DOHH2 (cell line): ENCODE measurements around the gene GTF2I.
A peak's percentile ranks its signal among the peaks of the same experiment; 100 is the strongest.
"Not testable (repeated sequence)": the region's sequence is repeated elsewhere in the genome, so short reads cannot be mapped to it uniquely, and the experiment has no call there.

Experiments
- H3F3A ChIP-seq: fragments of 200-600 bp; sonication (generic), shearing (Covaris generic); 2 replicates; pipeline ENCODE4 v1.6.0; 2016; ENCODE audit warnings: antibody characterized with exemption, mild to moderate bottlenecking; ENCODE audit not compliant: control insufficient read depth, insufficient read depth
- H3K27ac ChIP-seq: fragments of 200-600 bp; sonication (generic); 2 replicates; pipeline ENCODE4 v1.5.1; 2014; ENCODE audit warnings: low read depth, mild to moderate bottlenecking, low read length, moderate library complexity
- H3K27me3 ChIP-seq: fragments of 200-600 bp; sonication (generic); 2 replicates; pipeline ENCODE4 v1.6.1; 2014; ENCODE audit warnings: mild to moderate bottlenecking, low read length, mixed read lengths; ENCODE audit not compliant: control insufficient read depth
- H3K36me3 ChIP-seq: fragments of 200-600 bp; sonication (generic); 2 replicates; pipeline ENCODE4 v1.6.1; 2014; ENCODE audit warnings: mild to moderate bottlenecking, low read length, moderate library complexity, mixed read lengths; ENCODE audit not compliant: control insufficient read depth
- H3K4me1 ChIP-seq: fragments of 200-600 bp; sonication (generic); 2 replicates; pipeline ENCODE4 v1.6.1; 2014; ENCODE audit warnings: mild to moderate bottlenecking, low read length, mixed read lengths; ENCODE audit not compliant: control insufficient read depth
- H3K4me2 ChIP-seq: fragments of 200-600 bp; sonication (generic); 2 replicates; pipeline ENCODE4 v1.6.0; 2014; ENCODE audit warnings: mild to moderate bottlenecking, low read length, moderate library complexity
- H3K4me3 ChIP-seq: fragments of 200-600 bp; sonication (generic); 2 replicates; pipeline ENCODE4 v1.5.1; 2014; ENCODE audit warnings: mild to moderate bottlenecking, low read length, mixed read lengths
- H3K79me2 ChIP-seq: fragments of 200-600 bp; sonication (generic); 2 replicates; pipeline ENCODE4 v1.6.1; 2014; ENCODE audit warnings: mild to moderate bottlenecking, low read length, mixed read lengths; ENCODE audit not compliant: control insufficient read depth
- H3K9me2 ChIP-seq: fragments of 200-600 bp; sonication (generic); replicated peaks from 2 replicates; pipeline ENCODE4 v1.6.1; 2014; ENCODE audit warnings: mild to moderate bottlenecking, low read length, mixed read lengths; ENCODE audit not compliant: control insufficient read depth
- H3K9me3 ChIP-seq: fragments of 200-600 bp; sonication (generic); 2 replicates; pipeline ENCODE4 v1.6.1; 2014; ENCODE audit warnings: antibody characterized with exemption, low read length, mixed read lengths; ENCODE audit not compliant: control insufficient read depth, insufficient read depth
- H4K20me1 ChIP-seq: fragments of 200-600 bp; sonication (generic); 2 replicates; pipeline ENCODE4 v1.6.0; 2014; ENCODE audit warnings: low read depth, mild to moderate bottlenecking, antibody characterized with exemption, low read length, moderate library complexity; ENCODE audit not compliant: control insufficient read depth, insufficient read depth
- CTCF ChIP-seq: fragments of 200-600 bp; sonication (generic); IDR thresholded peaks from one replicate; pipeline ENCODE4 v1.5.1; 2014; ENCODE audit warnings: antibody characterized with exemption, mild to moderate bottlenecking, low read depth, low read length; ENCODE audit not compliant: poor library complexity, severe bottlenecking
- EZH2phosphoT487 ChIP-seq: fragments of 200-600 bp; sonication (generic); IDR thresholded peaks from 2 replicates; pipeline ENCODE4 v1.6.1; 2017; ENCODE audit warnings: borderline replicate concordance, mild to moderate bottlenecking, antibody characterized with exemption, low read length, moderate library complexity, mixed read lengths

GTF2I gene

DNA sequence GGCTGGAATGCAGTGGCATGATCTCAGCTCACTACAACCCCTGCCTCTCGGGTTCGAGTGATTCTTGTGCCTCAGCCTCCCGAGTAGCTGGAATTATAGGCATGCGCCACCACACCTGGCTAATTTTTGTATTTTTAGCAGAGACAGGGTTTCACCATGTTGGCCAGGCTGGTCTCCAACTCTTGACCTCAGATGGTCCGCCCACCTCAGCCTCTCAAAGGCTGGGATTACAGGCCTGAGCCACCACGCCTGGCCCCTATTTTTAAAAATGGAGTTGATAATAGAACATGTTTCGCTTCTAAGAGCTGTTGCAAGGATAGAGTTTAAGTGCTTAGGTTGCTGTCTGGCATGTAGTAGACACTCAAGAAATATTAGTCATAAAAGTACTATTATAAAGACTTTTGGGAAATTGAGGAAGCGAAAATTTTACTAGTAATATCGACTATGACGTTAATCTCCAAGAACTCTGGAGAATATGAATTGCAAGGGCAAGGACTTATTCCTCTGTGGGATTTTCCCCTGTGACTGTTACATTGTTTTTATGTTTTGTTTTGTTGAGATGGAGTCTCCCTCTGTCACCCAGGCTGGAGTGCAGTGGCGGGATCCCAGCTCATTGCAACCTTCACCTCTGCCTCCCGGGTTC is 7.9 kb downstream of the GTF2I start:
- H3K9me3 ChIP-seq = no peaks in the 10 kb centered on the region
- no peaks in the 10 kb centered on the region for H3K9me2 ChIP-seq
- H3K4me1 ChIP-seq = peaks cover 82% of the 10 kb centered on the region
- peaks cover 17% of the 10 kb centered on the region for H4K20me1 ChIP-seq
- peaks cover 84% of the 10 kb centered on the region for H3K36me3 ChIP-seq
- peaks cover 23% of the 10 kb centered on the region for H3F3A ChIP-seq
- H3K27ac ChIP-seq = peak overlapping the region; percentile 30
- peaks cover 100% of the 10 kb centered on the region for H3K79me2 ChIP-seq
- H3K27me3 ChIP-seq = no peaks in the 10 kb centered on the region
- peak overlapping the region; percentile 41 for H3K4me2 ChIP-seq
- H3K4me3 ChIP-seq = 0 out of 2 replicates have a peak overlapping the region, but pooled peaks have one; percentile 10
- TF ChIP-seq CTCF = no peak
- TF ChIP-seq EZH2phosphoT487 = no peak

GRCh38 chr7:74667013-74667412 is 9.5 kb downstream of the GTF2I start:
- not testable (repeated sequence) for H3K27me3 ChIP-seq, H3K27ac ChIP-seq, H3K9me2 ChIP-seq, H3K4me3 ChIP-seq, H3K9me3 ChIP-seq, H3K4me2 ChIP-seq, H3F3A ChIP-seq
- Histone ChIP-seq H3K79me2 (peaks cover 100% of the 10 kb centered on the region), H3K4me1 (peaks cover 72% of the 10 kb centered on the region), H4K20me1 (peaks cover 17% of the 10 kb centered on the region), H3K36me3 (peaks cover 82% of the 10 kb centered on the region)

DNA sequence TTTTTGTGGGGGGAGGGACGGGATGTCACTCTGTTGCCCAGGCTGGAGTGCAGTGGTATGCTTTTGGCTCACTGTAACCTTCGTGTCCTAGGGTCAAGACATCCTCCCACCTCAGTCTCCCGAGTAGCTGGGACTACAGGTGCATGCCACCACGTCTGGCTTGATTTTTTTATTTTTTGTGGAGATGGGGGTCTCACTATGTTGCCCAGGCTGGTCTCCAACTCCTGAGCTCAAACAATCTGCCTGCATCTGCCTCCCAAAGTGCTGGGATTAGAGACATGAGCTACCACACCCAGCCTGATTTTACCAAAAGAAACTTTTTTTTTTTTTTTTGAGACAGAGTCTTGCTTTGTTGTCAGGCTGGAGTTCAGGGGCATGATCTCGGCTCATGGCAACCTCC is 10.0 kb downstream of the GTF2I start:
- H3K4me3 ChIP-seq, H3K9me2 ChIP-seq, H3K4me2 ChIP-seq, H3K9me3 ChIP-seq, H3K27ac ChIP-seq, H3K27me3 ChIP-seq, H3F3A ChIP-seq: not testable (repeated sequence)
- peaks cover 71% of the 10 kb centered on the region for H3K4me1 ChIP-seq
- peaks cover 87% of the 10 kb centered on the region for H3K36me3 ChIP-seq
- peaks cover 100% of the 10 kb centered on the region for H3K79me2 ChIP-seq
- H4K20me1 ChIP-seq = peaks cover 22% of the 10 kb centered on the region

GRCh38 chr7:74671602-74672001 is 14.1 kb downstream of the GTF2I start:
- Histone ChIP-seq H3K4me1 (peaks cover 31% of the 10 kb centered on the region), H3K4me3 (no peak overlapping the region), H3K27me3 (no peaks in the 10 kb centered on the region), H3K4me2 (no peak overlapping the region), H3K9me2 (no peaks in the 10 kb centered on the region), H3K27ac (no peak overlapping the region), H3F3A (peaks cover 13% of the 10 kb centered on the region; the same call in 1 of the 2 replicates), H3K36me3 (peaks cover 84% of the 10 kb centered on the region), H3K9me3 (no peaks in the 10 kb centered on the region), H3K79me2 (peaks cover 100% of the 10 kb centered on the region), H4K20me1 (peaks cover 22% of the 10 kb centered on the region; the same call in 1 of the 2 replicates)
- TF ChIP-seq CTCF (no peak), EZH2phosphoT487 (no peak)
